Stimulated activated CD4-positive, alpha-beta T cell treated with anti-CD3 and anti-CD28 coated beads, Interleukin-1b, Interleukin-23, amount 100 ng/mL, for 1 hour (primary cell): Measurements from ENCODE around the gene SCG5.

Experiments used
- DNase-seq, 2 donors: peaks; one replicate each; pipeline ENCODE4 v3.0.0-alpha.2; 2020; ENCODE audit warnings: low read depth in 2 of 2

The SCG5 gene

GRCh38 chr15:32691689-32692038, 50.2 kb downstream of the SCG5 start:
- no peak for DNase-seq

- no peak for DNase-seq
Observed at GRCh38 chr15:32692286-32692685, 50.8 kb downstream of the SCG5 start.

GRCh38 chr15:32694222-32694983, 52.9 kb downstream of the SCG5 start:
- DNase-seq = no peak

GRCh38 chr15:32698773-32699390, 57.4 kb downstream of the SCG5 start:
- DNase-seq = no peak

GRCh38 chr15:32700501-32701150, 59.1 kb downstream of the SCG5 start:
- DNase-seq = no peak

GRCh38 chr15:32701863-32702262, 60.4 kb downstream of the SCG5 start:
- DNase-seq = no peak

- no peak for DNase-seq
Observed at GRCh38 chr15:32704395-32704981, 63.0 kb downstream of the SCG5 start.

- DNase-seq = no peak
Observed at GRCh38 chr15:32705446-32705845, 63.9 kb downstream of the SCG5 start.

GRCh38 chr15:32706704-32707103, 65.2 kb downstream of the SCG5 start:
- DNase-seq = no peak

- DNase-seq = no peak
Observed at GRCh38 chr15:32707436-32707835, 65.9 kb downstream of the SCG5 start.

GRCh38 chr15:32709295-32710033, 68.0 kb downstream of the SCG5 start:
- DNase-seq = no peak

- DNase-seq = no peak
Observed at GRCh38 chr15:32715276-32715675, 73.8 kb downstream of the SCG5 start.

GRCh38 chr15:32716216-32716914, 74.9 kb downstream of the SCG5 start:
- no peak for DNase-seq

- DNase-seq = no peak
Observed at GRCh38 chr15:32716915-32717425, 75.5 kb downstream of the SCG5 start.

GRCh38 chr15:32717426-32718226, 76.1 kb downstream of the SCG5 start, which contains the start of gene GREM1:
Gene GREM1, plus strand, starts transcription at chr15:32718004. Its CDS starts 12,687 bp downstream, at chr15:32730691.
- no peak for DNase-seq

GRCh38 chr15:32718227-32718820, 76.8 kb downstream of the SCG5 start:
- DNase-seq = no peak

GRCh38 chr15:32718821-32719716, 77.6 kb downstream of the SCG5 start:
- DNase-seq = no peak

- DNase-seq = no peak
Observed at GRCh38 chr15:32721596-32721995, 80.1 kb downstream of the SCG5 start.

- DNase-seq = no peak
Observed at GRCh38 chr15:32722136-32722535, 80.6 kb downstream of the SCG5 start.
